DMS79 (cell line): ENCODE data around the gene CPLANE1.
"Not testable (repeated sequence)": the region's sequence is repeated elsewhere in the genome, so short reads cannot be mapped to it uniquely, and the experiment has no call there.

ENCODE experiments used
- DNase-seq: peaks from one replicate; lab custom pipeline; 2025; lab: John Stamatoyannopoulos, UW

The CPLANE1 gene

DNA sequence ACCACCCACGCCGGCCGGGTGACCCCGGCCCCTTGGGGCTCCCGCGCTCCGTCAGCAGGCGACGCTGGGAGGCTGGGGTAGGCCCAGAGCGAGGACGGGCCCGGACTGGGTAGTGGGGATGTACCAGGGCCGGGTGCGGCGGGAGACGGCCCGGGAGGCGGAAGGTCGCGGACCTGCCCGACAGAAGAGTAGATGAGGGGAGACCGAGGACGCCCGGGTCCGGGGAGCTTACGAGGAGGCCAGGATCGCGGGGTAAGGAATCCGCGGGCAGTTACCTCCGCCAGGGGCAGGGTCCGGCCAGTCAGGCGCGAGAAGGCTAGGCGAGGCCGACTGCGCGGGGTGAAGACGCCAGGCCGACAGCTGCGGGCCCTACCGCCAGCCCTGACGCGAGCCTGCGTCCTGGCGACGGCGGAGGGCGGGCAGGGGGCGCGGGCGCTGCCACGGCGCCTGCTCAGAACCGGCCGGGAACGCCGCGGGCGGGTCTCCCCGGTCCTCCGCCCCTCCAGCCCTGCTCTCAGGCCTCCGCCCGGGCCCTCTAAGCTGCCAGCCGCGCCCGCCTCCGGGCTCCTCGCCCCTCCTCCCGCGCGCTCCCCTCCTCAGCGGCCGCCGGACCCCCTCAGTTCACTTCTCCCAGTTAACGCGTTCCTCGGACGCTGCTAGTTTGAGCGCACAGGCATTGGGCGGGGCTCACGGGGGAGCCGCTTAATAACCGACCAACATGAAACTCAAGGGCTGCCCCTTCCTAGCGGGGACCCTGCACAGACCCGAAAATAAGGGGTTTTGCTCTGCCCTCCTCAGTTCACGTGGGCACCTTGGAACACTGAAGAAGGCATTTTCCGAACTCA lies at the start of gene CPLANE1:
CPLANE1 (minus strand) TSS at position 407 of the 845 bp plus-strand sequence. CDS start 1,678 bp downstream, outside the sequence.
- peak; percentile 34 for DNase-seq

DNA sequence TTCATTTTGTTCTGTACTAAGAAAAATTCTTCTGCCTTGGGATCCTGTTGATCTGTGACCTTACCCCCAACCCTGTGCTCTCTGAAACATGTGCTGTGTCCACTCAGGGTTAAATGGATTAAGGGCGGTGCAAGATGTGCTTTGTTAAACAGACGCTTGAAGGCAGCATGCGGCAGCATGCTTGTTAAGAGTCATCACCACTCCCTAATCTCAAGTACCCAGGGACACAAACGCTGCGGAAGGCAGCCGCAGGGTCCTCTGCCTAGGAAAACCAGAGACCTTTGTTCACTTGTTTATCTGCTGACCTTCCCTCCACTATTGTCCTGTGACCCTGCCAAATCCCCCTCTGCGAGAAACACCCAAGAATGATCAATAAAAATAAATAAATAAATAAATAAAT lies 47.1 kb upstream of the CPLANE1 start:
- not testable (repeated sequence) for DNase-seq

DNA sequence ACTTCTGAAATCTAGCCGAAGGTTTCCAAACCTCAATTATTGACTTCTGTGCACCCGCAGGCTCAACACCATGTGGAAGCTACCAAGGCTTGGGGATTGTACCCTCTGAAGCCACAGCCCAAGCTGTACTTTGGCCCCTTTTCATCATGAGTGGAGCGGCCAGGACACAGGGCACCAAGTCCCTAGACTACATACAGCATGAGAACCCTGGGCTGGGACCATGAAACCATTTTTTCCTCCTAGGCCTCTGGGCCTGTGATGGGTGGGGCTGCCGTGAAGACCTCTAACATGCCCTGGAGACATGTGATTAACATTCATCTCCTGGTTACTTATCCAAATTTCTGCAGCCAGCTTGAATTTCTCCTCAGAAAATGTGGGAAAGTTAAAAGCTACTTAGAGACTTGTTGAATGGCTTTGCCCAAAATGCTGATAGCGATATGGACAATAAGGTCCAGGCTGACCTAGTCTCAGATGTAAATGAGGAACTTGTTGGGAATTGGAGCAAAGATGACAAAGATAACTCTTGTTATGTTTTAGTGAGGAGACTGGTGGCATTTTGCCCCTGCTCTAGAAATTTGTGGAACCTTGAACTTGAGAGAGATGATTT lies 34.1 kb upstream of the CPLANE1 start:
- no peak for DNase-seq

DNA sequence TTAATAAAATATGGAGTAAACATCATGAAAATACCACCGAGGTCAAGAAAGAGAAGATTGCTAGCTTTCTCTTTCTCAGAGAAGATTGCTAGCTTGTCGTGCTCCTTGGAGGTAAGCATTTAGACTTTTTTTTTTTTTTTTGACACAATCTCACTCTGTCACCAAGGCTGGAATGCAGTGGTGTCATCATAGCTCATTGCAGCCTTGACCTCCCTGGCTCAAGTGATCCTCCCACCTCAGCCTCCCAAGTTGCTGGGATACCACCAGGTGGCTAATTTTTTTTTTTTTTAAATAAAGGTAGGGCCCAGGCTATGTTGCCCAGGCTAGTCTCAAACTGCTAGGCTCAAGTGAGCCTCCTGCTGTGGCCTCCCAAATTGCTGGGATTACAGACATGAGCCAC lies 26.3 kb upstream of the CPLANE1 start:
- DNase-seq = no peak

DNA sequence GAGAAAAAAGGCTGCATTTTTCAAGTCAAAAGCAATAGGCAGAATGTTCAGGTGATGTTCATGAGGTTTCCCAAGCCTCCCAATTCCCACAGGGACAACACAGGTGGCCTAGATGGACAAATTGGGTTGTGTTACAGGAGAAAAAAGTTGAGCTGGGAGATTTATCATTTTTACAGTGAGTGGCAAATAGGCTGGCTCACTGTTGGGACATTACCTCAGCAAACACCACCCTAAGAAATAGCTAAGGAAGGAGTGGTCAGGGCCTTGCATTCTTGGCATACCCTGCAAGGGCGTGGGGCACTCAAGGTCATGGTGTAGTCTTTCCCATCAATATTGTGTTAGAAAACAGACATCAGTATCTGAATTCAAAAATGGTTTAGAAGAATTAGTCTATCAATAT lies 23.3 kb upstream of the CPLANE1 start:
- no peak for DNase-seq

DNA sequence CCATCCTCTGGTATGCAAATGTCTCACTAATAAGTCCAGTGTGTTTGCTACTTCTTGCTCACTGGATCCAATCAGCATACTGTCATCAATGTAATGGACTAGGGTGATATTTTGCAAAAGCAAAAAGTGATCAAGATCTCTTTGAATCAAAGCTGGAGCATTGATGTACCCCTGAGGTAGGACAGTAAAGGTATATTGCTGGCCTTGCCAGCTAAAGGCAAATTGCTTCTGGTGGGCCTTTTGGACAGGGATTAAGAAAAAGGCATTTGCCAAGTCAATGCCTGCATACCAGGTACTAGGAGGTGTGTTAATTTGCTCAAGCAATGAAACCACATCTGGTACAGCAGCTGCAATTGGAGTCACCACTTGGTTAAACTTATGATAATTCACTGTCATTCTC lies 18.9 kb upstream of the CPLANE1 start:
- DNase-seq = not testable (repeated sequence)

DNA sequence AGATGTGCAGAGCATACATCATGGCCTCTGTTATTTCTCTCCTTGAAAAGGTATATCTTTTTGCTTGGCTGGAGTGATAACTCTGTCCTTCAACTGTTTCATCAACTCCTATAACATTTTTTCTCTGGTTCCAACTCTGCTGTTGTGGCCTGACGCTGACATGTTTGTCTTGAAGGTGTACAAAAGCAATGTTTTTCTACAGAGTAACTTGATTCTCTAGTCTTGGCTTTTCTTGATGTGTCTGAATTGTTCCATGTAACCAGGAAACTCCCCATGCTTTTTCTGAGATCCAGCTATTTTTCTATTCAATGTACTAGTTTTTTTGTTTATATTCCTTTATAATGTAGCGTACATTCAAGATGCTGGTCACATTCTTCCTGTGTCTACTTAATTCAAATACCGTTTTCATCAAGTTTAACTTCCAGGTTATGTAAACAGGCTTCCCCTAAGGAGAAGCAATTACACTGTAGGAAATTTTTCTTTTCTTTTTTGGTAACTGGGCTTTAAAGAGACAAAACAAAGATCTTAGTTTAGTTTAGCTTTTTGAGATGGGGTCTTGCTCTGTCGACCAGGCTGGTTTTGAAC lies 6.7 kb upstream of the CPLANE1 start:
- no peak for DNase-seq

DNA sequence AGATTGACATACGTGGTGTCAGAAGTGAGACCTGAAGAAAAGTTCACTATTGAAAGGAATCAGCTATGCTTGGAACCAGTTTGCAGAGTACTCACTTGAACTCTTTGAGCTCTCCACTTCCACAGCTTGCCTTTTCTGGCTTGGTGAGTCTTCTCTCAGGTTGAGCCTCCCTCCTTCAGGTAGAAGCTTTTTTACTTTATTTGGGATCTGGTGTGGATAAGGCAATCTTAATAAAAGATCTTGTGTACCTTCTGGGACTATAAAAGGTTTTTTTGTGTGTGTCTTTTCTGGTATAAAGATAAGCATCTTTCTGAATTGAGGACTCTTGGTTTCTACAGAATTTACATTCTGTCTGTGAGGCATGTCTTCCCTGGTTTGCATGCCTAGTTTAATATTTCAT lies 5.4 kb upstream of the CPLANE1 start:
- DNase-seq = no peak

DNA sequence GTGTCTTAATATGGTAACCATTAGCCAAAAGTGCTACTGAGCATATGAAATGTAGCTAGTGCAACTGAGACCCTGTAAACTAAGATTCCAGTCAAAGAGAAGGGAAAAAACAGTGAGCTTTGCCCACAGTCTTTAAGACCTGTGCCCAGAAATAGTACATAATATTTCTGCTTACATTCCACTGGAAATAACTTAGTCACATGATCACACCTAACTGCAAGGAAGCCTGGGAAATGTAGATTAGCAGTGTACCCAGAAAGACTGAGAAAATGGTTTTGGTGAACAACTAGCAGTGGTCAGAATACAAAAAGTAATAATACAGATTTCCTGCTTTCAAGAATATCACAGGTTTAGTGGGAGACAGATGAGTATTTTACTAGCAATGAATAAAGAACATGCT lies 2.5 kb upstream of the CPLANE1 start:
- no peak for DNase-seq

DNA sequence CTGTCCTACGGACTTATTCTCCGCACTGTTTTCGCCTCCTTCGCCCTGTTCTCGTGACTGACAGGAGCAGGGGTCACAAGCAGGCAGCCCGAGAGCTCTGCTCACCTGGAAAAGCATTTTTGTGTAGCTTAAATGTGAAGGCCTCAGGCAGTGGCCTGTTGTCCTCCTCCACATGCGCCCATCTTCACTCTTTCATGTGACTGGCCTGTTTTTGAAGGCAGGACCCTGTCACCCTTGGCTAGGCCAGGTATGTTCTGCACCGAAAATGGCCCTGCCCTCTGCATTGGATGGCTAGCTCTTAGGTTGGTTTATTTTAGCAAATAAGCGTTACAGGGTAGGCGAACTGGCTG lies 614 bp upstream of the CPLANE1 start:
- DNase-seq = no peak

DNA sequence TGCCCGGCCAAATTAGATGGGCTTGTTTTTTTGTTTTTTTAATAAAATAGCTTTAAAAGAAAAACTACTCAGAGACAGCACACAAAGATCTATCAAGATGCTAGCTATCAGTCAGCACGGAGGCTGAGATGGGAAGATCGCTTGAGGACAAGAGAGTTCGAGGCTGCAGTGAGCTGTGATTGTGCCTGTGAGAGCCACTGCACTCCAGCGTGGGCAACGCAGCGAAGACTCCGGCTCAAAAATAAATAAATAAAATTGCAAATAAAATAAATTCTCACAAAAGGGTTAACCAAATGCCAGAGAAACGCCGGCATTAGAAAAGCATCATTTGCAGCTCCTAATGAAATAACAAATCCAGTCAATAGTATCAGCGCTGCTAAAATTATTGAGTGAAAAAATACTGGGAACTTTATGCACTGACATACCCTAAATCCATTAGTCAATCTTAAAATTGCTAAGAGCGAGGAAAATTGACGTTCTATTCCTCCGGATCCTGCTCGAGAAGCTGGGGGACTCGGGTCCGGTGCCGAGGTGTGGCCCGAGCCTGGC lies 681 bp downstream of the CPLANE1 start:
- no peak for DNase-seq

DNA sequence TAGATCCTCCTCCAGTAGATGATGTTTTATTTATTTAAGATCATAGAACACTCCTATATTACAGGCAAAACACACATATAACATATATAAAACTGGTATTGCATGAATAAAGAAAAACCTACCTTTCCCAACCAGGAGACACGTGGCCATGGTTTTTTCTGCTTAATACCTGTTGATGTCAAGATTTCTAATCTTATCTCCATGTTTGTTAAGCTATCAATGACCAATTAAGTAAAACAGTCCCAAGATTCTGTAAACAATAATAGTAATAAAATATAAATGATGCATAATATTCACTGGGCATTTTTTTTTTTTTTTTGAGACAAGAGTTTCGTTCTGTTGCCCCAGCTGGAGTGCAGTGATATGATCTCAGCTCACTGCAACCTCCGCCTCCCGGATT lies 1.7 kb downstream of the CPLANE1 start:
- DNase-seq = no peak

DNA sequence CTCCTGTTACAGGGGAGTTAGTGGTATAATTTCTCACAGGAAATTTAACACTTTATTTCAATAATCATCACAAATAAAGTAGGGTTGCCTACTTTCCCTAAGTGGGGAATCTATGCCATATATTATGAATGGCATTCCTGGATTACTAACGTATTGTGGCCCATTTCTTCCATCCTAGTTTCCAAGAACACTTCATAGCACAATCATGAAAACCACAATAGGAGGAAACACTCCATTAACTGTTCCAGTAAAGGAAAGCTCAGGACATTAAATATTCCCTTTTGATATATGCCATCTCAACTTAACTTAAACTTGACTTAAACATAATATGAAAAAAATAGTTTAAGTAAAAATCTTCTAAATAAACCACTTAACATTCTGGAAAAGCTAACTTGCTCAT lies 2.1 kb downstream of the CPLANE1 start:
- no peak for DNase-seq

DNA sequence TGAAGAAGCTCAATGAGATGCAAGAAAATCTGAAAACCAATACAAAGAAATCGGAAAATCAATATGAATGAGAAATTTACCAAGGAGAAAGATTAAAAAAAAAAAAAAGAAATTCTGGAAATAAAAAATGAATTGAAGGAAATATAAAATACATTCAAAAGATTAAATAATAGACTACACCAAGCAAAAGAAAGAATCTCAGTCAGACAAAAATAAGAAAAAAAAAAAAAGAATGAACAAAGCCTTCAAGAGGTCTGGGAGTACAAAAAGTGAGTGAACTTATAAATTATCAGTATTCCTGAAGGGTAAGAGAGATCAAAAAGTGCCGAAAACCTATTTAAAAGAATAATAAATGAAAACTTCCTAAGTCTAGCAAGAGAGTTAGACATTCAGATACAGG lies 14.9 kb downstream of the CPLANE1 start:
- DNase-seq = no peak

DNA sequence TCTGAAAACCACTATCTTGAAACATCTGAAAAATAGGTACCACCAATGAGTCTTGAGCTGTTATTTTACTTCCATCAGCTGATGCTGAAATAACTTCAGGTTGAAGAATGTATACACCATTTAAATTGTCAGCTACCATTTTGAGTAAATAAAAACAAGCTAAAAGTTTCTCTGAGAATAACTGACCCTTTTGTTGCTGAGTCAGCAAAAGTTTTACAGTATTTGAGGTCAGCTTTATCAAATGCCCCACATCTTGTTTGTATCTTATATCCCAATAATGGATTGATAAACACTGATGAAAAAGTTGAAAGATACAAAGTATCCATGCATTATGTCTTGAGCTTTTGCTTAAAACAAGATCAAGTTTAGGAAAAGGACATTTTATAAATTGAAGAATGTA lies 22.8 kb downstream of the CPLANE1 start:
- no peak for DNase-seq

DNA sequence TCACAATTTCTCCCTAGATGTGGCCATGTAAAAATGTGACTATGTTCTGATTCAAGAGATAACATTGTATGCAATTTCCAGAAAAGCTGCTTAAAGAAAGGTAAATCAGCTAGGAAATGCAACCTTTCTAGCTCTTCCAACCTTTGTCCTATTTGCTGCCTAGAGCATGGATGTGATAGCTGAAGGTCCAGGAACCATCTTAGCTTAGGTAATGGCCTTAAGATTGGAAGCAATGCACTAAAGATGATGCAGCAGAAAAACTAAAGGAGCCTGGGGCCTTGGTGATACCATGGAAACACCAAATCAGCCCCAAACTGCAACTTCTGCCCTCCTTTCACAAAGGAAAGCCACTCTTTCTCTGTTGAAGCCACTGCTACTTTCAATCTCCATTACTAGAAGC lies 27.0 kb downstream of the CPLANE1 start:
- no peak for DNase-seq

DNA sequence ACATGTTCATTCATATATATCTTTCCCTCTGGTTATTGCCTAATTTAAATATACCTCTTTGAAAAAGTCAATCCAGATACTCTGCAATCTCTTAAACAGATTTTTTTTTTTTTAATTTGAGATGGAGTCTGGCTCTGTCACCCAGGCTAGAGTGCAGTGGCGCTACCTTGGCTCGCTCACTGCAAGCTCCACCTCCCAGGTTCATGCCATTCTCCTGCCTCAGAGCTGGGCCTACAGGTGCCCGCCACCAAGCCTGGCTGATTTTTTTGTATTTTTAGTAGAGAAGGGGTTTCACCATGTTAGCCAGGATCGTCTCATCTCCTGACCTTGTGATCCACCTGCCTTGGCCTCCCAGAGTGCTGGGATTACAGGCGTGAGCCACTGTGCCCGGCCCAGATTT lies 28.8 kb downstream of the CPLANE1 start:
- not testable (repeated sequence) for DNase-seq

DNA sequence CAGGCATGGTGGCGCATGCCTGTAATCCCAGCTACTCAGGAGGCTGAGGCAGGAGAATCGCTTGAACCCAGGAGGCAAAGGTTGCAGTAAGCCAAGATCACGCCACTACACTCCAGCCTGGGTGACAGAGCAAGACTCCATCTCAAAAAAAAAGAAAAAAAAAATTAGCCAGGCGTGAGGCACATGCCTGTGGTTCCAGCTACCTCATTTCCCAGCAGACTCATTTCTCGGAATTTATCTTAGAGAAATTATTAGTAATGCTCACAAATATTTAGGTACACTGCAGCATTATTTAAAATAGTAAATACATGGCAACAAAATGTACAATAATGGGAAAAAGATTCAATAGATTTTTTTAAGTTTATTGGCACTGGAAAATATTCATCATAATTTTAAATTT lies 29.8 kb downstream of the CPLANE1 start:
- DNase-seq = not testable (repeated sequence)

DNA sequence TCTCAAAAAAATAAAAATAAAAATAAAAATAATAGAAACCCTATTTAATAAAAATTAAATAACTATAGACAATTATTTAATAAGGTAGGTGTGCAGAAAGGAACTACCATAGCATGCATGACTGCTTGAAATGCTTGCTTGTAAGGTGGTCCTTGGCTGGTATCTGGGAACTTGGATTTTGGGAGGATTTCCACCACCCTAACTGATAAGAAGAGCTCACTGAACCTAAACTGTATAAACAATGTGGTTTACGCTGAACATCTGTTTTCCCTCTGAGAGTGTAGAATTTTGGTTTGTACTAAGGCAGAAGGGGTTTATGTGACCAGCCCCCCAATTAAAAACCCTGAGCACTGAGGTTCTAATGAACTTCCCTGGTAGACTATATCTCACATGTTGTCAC lies 31.2 kb downstream of the CPLANE1 start:
- no peak for DNase-seq

DNA sequence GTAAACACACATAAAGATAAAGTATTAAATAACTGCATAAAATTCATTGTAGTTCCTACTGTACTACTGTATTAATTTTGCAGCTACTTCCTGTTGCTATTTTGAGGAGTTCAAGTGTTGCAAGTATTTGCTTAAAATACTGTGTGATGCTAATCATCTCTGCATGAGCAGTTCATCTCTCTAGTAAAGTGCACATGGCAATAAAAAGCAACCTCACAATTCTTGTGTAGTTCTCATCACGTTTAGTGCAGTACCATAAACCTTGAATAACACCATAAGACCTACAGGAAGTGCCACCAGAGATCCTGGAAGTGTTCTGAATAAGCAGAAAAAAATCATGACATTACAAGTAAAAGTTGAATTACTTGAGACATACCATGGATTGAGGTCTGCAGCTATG lies 34.6 kb downstream of the CPLANE1 start:
- DNase-seq = no peak

DNA sequence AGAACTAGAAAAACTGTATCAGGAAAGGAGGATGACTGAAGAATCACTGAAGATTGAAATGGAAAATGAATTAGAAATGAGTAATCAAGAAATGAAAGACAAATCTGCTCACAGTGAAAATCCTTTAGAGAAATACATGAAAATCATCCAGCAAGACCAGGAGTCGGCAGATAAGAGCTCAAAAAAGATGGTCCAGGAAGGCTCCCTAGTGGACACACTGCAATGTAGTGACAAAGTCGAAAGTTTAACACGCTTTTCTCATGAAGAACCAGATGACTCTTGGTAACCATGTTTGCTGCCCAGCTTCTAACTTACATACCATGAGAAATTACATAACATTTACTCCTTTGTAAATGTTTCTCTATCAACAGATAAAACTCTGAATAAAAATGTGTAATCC lies 37.1 kb downstream of the CPLANE1 start:
- DNase-seq = no peak

DNA sequence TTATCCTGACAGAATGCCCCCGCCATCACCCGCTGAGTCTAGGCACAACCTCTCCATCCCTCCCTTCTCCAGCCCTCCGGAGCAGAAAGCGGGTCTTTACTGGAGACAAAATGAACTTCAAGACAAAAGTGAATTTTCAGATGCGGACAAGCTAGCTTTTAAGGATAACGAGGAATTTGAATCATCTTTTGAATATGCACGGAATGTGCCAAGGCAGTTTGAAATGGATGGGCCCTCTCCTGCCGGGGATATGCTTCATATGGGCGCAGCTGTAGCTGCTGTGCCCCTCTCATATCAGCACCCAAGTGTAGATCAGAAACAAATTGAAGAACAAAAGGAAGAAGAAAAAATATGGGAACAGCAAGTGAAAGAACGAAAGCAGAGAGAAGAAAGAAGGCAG lies 37.5 kb downstream of the CPLANE1 start:
- no peak for DNase-seq
